ENCODE results near the gene SYT7. TPM values are rescaled to one million over a fixed set of nuclear protein-coding genes. Genes with fewer than 3 reads are reported as not detected.
"Not testable (repeated sequence)": the region's sequence is repeated elsewhere in the genome, so short reads cannot be mapped to it uniquely, and the experiment has no call there.

Gene SYT7
- total RNA-seq, 1 donor from 2014 or later = 6.5 TPM

DNA sequence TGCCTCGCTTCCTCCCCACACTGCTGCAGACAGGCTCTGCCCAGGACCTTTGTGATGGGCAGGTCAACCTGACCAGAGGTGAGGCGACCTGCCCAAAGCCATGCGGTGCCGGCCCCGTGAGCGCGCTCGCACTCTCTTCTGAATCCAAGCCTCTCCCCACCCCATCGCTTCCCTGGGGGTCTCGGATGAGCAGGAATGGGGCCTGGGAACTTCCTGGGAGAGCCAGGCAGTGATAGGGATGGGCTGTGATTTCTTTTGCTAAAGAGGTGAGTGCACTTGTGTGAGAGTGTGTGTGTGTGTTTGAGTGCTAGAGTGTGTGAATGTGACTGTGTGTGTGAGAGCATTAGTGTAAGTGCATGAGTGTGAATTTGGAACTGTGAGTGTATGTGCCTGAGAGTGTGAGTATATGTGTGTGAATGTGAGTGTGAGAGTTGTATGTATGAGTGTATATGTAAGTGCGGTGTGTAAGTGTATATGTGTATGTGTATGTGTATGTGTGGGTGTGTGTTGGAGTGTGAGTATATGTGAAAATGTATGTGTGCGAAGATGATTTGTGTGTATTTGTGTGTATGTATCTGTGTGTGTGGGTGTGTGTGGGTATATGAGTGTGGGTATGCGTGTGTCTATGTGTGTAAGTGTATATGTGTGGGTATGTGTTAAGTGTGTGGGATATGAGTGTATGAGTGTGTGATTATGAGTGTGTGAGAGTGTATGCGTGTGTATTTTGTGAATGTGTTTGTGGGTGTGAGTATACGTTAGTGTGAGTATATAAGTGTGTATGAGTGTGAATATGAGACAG lies 84.1 kb downstream of the SYT7 start:
- no peak for DNase-seq

DNA sequence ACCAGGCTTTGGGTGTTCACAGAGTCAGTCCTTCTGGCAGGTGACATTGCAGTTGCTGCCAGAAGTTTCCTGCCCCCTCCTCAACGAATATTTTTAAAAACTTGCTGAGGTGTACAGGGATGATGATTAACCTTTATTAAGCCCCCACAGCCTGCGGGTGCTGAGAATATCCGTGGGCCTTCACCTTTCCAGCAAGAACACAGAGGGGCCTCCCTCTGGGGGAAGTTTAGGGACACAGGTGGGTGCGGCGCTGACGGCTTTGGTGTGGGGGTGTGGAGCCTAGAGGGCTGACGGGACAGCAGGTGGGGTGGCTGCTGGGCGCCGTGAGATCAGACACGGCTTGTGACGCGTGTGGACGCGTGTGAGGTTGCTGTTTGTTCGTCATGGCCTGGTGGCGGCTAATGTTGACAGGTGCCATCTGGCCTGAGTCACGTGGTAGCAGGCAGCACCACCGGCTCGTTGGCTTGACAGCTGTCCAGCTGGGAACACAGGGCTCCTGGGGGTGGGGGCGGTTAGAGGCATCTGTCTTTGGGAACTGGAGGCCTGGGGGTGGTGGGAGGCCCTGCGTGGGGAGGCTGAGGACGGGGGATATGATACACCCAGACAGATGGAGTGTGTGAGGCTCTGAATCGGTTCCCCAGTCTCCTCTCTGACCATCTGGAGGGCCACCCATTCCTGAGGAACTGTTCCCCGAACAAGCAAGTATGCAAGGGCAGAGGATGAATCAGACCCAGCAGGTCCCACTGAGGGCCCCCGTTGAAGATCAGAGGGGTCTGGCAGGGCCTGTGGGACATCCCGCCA lies 84.9 kb downstream of the SYT7 start:
- DNase-seq = peak; percentile 92

DNA sequence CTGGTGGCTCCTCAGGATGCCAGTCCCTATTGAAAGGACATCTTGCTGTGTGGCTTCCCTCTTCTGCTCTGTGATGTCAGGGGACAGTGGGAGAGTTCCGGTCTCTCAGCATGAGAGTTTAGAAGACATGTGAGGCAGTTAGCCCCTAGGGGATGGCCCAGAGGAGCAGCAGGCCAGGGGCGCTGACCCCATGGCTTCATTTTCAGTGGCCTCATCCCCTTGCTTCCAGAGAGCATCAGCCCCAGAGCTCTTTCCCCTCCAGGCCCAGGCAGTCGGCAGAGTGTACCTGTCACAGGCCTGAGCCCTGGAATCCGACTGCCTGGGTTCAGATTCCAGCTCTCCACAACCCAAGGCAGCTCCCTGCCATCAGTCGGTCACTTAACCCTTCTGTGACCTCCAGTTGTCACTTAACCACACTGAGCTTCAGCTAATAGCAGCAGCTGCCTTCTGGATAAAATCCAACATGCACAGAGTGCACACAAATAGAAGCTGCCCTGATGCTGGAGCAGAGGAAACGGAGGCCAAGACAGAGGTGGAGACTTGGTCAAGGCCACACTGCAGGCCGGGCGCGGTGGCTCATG lies 86.4 kb downstream of the SYT7 start:
- peak; percentile 83 for DNase-seq

DNA sequence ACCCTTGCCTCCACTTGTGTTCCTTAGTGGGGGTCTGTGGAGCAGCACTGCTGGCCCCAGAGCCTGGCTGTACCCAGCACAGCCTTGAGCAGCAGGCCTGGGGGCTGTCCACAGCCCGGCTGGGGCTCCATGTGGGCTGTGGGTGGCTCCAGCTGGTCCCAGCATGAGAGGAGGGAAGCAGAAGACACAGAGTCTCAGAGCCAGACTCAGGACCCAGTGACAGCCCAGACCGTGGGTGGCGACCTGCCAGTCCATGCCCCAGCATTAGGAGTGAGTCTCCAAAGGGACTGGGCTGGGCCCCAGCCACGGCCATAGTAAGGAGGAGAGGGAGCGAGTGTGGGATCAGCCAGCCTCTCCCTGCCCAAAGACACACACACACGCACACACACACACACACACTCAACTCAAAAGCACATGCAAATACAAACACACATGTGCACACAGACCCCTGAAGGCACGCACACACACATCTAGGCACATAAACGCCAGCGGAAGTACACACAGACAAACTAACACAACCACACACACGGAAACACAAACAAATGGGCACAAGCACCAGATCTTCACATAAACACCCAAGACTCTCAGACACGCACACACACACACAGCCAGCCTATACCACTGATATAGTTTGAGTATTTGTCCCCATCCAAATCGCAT lies 89.0 kb downstream of the SYT7 start:
- DNase-seq = no peak

DNA sequence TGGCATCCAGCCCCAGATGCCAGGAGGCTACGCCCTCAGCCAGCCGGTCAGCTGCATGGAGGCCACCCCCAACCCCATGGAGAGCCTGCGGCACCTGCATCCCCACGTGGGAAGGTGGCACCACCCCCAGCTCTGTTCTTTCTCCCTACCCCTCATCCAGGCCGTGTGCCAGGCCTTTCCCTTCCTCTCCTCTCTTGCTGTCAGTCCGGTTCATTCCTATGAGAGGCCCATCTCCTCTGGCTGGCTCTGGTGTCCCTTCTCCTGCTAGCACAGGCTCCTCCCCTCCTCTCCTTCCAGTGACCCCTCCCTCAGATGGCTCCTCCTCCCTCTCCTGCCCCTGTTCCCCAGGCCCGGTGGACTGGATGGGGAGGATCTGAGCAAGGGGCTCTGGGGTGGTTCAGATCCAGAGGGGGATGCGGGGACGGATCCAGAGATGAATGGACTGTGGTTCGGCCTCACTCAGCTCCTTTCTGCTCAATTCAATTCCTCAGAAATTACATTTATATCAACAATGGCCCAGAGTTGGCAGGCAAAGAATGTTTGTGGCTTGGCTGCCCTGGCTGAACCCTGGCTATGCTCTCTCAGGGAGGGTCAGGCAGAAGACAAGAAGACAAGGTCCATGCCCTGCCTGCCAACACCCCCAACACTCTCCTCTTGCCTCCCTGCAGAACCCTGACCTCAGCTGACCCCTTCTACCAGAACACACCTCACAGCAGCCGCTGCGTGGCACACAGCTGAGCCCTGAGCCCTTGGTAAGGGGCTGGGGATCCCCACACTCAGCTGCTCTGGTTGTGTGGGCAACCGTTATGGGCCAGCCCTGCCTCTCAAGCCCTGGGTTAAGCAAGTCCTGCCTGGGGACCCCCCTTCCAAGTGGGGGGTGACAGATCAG lies 90.8 kb downstream of the SYT7 start:
- no peak for DNase-seq

DNA sequence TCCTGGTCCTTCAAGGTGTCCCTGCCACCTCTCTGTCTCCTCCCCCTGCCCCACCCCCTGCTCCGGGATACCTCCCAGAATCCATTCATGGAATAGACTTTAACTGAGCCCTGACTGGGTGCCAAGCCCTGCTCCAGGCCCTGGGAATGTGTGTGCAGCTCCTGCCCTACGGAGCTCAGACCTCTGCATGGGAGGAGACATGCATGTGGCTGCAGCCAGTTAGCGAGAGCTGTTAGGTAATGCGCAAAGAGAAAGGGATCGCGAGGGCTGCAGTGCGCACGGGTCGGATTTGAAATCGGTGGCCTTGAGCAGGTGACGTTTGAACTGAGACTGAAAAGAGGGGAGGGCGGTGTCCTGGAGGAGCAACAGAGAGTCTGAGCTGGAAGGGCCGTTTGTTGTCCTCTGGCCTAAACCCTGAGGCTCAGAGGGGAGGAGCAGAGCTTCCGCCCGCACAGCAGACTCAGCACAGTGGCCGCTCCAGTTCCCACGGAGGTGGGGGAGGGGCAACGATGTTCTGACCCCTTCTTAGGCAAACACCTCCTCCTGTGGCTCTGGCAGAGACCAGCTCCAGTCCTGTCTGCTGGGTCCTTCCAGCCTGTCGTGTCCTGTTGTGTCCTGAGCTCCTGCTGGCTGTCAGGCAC lies 92.1 kb downstream of the SYT7 start:
- peak; percentile 51 for DNase-seq

DNA sequence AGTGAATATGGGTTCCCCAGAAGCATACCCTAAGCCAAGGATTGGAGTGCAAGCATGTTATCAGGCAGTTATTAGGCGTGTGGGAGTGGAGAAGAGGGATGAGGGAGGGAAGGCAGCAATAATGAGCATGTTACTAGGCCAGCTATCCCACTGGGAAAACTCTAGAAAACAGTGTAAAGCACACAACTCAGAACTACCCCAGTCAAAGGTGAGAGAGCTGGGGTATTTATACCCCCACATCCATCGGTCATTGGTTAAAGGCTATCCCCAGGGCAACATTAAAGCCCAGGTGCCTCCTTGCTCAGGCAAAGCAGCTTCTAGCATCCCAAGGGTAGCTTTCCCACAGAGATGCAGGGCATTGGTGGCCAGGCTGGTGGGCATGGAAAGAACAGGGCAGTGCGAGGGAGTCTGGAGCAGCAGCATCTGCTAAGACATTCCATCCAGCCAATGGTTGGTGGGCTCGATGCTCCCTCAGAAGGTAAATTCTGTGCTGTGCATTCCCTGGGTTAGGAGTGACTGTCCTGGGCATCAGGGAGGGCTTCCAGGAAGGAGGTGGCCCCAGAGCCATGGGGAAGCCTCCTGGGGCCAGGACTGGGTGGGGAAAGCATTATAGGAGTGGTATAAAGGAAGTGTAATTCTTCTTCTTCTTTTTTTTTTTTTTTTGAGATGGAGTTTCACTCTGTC lies 93.4 kb downstream of the SYT7 start:
- no peak for DNase-seq

DNA sequence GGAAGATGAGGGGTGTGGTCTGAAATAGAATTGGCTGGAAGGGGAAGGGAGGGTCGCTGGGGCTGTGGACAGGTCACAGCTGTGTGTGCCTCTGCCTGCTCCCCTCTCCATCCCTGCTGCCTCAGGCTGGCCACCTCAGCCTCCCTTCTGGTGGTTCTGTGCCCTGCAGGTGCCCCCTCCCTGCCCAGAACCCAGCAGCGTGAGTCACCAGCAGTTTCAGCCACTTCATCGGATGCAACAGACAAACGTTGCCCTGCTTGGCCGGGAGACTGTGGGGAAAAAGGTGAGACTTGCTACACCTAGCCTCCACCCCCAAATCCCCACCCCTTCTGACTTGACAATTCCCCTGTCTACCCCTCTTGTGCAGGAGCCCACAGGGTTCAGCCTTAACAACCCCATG lies 94.1 kb downstream of the SYT7 start:
- DNase-seq = no peak

DNA sequence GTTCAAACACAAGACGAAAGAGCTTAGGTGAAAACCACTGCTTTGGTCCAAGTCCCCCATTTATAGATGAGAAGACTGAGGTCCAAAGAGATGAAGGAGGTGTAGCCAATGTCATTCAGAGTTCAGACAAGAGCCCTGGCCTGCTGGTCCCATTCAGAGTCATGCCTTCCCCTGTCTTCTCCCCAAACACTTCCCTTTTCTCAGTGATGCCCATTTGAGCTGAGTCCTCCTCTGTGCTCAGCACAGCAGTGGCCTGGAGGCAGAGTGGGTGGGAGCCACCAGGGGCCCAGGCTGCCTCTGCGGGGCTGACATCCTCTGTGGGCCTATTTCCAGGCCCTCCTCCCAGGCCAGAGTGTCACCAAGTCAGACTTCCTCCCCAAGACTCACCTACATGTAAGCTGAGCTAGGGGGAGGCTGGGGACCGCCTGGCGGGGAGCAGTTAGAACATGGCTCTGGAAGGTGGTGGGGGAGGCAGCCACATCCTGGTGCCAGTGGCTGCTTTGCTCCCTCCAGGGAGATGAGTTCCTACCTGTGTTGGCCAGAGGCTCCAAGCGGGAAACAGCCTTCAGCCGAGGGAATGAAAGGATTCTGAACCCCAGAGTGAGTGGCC lies 94.8 kb downstream of the SYT7 start:
- no peak for DNase-seq

DNA sequence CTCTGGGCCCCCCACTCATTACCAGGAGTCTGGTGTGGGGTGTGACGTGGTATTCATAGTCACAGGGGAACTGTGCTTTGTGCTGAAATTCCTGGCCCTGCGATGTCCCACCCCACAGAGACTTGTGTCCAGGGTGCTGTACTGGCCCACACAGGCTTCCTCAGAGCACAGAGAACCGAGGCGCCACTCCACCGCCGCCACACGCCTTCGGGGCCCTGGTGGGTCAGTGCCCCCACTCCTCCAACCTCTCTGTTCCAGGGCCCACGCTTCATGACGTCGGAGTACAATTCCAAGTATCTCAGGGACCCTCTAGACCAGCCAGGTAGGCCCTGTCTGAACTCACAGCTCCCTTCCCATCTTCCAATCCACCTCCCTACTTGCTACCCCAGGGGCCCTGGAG lies 95.8 kb downstream of the SYT7 start:
- DNase-seq = no peak

DNA sequence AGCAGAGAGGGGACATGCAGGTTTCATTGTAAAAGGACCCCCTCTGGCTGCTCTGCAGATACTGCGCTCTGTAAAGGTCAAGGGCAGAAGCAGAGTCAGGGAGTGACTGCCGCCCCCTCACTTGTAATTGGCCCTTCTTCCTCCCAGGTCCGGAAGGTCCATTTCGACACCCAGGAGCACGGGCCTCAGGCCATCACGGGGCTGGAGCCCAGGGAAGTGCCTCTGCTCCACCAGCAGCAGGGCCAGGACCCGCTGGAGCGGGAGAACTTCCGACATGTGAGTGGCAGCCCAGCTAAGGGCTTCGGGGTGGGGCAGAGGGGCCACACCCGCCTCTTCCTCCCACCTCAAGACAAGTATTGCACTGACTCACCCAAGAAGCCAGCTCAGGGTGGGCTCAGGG lies 96.3 kb downstream of the SYT7 start:
- DNase-seq = no peak

DNA sequence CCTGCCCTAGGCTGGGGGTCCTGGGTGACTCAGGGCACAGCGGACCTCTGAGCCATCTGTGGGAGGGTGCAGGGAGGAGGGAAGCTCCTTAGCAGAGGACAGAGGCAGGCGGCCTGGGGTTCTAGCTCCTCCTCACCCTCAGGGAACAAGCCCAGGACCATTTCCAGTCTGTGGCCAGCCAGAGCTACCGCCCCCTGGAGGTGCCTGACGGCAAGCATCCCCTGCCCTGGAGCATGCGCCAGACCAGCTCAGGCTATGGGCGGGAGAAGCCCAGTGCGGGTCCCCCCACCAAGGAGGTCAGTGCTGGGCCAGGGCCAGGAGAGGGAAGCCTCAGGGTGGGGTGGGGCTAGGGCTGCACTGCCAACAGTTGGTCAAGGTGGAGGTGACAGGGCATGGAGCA lies 98.4 kb downstream of the SYT7 start:
- DNase-seq = no peak

DNA sequence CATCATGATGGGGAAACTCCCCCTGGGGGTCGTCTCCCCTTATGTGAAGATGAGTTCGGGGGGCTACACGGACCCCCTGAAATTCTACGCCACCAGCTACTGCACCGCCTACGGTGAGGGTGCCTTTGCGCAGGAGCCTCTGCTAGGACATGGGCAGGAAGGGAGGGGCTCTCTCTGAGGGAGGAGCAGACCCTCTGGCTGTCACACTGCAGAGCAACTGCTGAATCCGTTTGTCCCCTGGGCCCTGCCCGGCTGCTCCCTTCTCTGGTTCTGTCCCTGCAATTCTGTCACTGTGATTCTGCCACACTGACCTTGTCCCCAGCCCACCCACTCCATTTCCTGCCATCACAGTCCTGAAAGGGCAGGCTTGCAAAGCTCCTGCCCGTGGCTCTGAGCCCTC lies 99.1 kb downstream of the SYT7 start:
- DNase-seq = no peak

DNA sequence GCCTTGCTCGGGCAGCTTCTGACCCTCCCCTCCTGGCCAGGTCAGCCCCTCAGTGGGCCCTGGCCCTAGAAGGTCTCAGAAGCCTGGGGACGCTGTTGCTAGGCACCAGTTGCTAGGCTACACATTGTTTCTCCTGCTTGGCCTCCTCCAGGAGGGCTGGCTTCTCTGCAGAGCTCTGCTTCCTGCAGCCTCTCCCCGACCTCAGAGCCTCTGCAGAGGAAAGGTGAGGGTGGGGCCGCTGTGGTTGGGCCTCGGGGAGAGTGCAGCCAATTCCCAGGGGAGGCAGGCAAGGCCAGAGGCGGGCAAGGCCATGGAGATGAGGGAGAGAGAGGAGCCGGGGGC lies 99.9 kb downstream of the SYT7 start:
- peak; percentile 59 for DNase-seq

DNA sequence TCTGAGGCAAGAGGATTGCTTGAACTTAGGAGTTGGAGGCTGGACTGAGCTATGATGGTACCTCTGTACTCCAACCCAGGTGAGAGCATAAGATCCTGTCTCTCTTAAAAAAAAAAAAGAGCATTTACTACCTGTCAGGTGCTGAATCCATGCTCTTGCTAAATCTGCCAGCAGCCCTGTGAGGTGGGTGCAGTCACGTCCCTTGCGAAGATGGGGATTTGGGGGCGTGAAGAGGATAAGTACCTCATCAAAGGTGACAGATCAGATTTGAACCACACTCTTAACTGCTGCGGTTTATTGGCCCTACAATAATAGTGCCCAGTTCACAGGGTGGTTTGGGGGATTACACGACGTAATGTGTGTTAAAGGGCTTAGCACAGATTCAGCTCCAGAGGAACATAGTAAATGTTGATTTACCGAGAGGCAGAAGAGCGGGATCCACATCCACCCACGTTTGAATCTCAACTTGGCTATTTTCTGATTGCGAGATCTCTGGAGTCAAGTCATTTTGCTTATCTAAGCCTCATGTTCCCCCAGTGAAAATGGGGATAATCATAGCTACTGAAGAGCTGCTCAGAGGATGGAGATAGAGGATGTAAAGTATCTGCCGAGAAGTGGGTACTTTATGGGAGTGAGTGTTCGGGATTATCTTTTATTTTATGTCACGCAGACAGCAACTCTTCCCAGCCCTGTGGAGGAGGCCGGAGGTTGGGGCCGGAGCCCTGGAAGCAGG lies 100.4 kb downstream of the SYT7 start:
- no peak for DNase-seq

DNA sequence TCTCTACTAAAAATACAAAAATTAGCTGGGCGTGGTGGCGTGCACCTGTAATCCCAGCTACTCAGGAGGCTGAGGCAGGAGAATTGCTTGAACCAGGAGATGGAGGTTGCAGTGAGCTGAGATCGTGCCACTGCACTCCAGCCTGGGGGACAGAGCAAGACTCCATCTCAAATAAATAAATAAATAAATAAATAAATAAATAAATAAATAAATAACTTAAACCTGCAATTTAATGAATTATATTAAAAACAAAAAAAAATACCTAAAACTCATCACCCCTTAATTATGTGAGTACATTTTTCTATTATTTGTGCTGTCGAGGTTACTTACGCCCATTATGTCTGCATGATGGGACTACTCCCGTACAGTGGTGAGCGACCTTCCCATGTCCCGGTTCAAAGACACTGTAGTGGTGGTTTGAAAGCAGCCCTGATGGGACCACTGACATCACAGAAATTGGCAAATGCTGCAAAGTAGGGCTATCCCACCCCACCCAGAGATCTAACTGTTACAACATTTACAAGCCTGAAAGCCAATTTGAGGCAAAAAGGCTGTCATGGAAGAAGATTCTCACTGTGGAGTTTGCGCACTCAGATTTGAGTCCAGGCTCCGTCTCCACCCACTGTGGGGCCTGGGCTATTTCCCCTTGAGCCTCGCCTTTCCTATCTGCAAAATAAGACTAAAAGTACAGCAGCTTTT lies 101.4 kb downstream of the SYT7 start:
- DNase-seq = not testable (repeated sequence)

DNA sequence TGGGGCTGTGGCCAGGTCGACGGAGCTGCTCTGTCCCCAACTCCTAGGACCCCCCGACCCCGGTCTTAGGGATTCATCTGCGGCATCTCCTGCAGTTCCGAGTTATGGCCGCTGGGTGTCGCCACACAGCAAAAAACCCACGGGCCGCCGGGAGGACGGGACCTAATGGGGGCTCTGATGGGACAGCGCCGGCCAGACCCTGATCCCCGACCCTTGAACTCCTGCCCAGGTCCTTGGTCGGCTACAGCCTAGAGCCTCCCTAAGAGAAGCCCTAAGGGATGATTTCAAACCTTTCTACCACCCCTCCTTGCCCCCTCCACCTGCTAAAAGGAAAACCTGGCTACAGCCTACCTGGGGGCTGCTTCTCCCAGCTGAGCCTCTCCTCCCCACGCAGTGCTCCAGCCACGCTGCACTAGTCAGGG lies 103.1 kb downstream of the SYT7 start:
- peak; percentile 69 for DNase-seq

DNA sequence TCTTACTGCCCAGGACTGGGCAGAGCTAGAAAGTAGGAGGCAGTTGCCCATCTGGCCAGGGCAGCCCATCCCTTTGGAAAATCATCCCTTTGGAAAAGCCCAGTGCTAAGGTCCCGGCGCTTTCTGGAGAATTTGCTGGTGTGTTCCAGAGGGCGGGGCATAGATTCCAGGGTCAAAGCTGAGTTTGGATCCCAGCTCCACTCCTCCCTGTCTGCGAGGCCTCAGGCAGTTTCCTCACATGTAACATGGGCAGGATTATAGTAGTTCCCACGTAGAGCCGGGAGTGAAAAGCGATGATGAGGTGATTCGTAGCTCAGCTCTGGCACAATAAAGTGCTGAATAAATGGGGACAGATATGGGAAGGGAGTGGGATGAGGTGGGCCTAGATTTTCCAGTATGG lies 103.8 kb downstream of the SYT7 start:
- no peak for DNase-seq

DNA sequence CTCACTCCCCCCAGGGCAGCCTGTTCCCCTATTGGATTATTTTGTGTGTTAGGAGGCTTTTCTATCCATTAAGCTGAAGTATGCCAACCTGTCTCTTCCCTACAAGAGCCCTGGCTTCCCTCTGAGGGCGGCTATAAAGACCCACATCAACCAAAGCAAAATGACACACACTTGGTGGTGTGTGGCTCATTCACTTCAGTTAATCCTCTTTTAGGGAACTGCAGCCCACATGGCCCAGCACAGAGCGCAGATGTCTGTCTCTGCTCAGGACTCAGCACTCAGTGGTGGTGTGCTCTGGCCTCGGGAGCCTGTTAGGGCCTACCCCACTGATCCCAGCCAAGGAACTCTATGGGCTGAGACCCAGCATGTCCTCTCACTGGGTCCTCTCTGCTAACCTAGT lies 104.5 kb downstream of the SYT7 start:
- no peak for DNase-seq

Measured in tongue (tissue), 2 donors.